GM19351 (cell line): ENCODE data around the gene DUSP15.

Source experiments
- ATAC-seq: cut with Tn5 transposase; IDR thresholded peaks from one replicate; pipeline ENCODE4 v1.9.1; 2021; ENCODE audit warnings: mild to moderate bottlenecking, moderate library complexity; ENCODE audit not compliant: unreplicated experiment

DUSP15 gene

GRCh38 chr20:31860390-31861134 lies 9.8 kb downstream of the DUSP15 start:
- ATAC-seq, result no peak

DNA sequence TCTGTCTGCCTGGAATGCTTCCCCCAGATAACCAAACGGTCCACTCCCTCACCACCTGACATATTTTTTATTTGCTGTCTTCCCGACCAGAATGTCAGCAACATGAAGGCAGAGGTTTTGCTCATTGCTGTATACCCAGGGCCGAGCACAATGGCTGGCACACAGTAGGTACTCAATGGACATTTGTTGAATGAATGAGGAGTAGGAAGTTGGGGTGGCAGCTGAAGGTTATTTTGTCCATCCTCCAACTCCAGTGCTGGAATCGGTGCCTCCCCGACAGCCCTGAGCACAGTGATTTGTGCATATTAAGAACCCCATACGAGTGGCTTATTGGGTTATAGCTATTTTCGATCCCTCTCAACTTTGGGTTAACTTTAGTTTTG lies 10.3 kb downstream of the DUSP15 start:
- no peak for ATAC-seq

GRCh38 chr20:31859266-31859997 lies 10.9 kb downstream of the DUSP15 start:
- no peak for ATAC-seq

GRCh38 chr20:31858760-31859083 lies 11.6 kb downstream of the DUSP15 start:
- no peak for ATAC-seq

DNA sequence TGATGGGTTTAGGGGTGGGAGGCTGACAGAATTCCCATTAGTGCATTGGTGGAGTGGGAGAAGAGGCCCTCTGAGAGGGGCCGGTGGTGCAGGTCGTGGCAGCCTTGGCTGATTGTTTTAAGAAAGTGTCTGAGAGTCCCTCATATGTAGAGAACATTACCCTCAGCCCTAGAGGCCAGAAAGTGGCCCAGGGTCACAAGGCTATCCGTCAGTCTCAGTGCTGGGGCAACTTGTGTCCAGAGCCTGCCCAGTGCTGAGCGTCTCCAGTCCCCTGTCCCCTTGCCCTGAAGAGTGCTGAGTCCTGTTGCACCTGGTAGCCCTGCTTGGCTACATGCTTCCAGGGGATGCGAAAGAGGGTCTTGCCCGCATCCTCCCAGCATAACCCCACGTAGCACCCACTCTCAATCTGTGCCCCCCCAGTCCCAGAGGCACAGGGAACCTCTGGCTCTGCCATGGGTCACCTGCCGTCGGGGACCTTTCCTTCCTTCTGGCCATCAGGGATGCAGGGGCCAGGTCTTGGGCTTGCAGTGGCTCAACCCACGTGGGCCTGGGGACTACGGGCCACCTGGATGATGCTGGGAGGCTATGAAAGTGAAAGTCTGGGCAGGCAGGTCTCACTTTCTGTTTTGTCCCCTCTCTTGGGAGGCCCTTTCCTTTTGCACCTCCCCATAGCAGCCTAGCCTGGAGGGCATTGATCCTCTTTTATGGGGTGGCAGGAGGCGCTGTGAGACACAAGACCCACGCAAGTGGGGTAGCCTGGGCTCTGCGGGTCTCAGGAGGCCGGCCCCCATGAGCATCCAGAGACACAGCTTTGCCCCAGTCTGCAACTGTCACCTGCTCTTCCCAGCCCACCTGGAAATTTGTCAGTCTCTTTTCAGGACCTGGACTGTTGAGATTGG lies 12.2 kb downstream of the DUSP15 start:
- peak; percentile 69 for ATAC-seq

- no peak for ATAC-seq
Observed at GRCh38 chr20:31856516-31856915, 13.8 kb downstream of the DUSP15 start.

DNA sequence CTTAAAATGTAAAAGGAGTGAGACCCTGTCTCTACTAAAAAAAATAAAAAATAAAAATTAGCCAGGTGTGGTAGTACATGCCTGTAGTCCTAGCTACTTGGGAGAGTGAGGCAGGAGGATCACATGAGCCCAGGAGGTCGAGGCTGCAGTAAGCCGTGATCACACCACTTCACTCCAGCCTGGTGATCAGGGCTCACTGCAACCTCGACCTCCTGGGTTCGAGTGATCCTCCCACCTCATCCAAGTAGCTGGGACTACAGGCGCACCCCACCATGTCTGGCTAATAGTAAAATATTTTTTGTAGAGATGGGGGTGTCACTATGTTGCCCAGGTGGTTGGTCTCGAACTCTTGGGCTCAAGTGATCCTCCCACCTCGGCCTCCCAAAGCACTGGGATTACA lies 16.8 kb downstream of the DUSP15 start:
- ATAC-seq, result no peak

- no peak for ATAC-seq
Observed at GRCh38 chr20:31851240-31851955, 18.9 kb downstream of the DUSP15 start.

DNA sequence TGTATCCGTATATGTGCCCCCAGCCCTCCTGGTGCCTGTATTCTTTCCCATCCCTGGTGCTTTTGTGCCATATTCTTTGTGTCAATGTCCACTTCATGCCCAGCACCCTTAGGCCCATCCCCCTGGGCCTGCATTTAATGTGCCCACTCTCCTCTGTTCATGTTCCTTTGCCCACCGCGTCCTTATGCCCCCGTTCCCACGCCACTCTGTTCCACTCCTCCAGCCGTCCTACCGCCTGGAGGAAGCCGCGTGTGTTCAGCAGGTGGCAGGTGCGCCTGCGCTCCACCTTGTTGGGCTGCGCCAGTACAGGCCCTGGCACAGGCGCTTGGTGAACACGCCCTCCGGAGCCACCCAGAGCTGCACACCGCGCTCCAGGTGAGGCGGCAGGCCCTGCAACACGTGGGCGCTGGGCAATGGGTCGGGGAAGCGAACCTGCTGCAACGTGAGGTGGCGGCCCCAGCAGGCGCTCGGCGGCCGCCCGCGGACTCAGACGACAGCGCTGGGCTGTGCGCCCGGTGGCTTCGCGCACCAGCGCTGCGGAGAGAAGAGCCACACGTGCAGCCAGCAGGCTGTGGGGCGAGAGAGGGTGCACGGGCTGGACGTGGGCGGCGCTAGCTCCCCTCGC lies 20.9 kb downstream of the DUSP15 start:
- ATAC-seq, result no peak

- ATAC-seq, result no peak
Observed at GRCh38 chr20:31848088-31848999, 22.0 kb downstream of the DUSP15 start.

DNA sequence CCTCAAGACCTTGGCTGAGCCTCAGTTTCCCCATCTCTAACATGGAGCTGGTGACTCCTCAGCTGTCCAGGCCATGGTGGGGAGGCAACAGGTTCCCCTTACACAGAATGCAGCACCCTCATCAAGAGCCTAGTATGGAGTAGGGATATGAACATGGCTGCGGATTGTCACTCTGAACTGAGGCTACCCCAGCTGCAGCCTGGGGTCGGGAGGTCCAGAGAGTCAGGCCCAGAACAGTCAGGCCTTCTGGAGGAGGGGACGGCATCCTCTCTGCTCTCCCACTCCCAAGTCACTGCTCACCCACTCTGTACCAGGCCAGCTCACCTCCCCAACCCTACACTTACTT lies 23.6 kb downstream of the DUSP15 start:
- ATAC-seq, result no peak

- ATAC-seq, result no peak
Observed at GRCh38 chr20:31845300-31845863, 24.9 kb downstream of the DUSP15 start, which contains the start of gene FOXS1. FOXS1 (minus strand) TSS chr20:31845604; CDS start chr20:31845542, 62 bp downstream.

GRCh38 chr20:31844737-31845299 lies 25.5 kb downstream of the DUSP15 start:
- ATAC-seq, result no peak

GRCh38 chr20:31843881-31844280 lies 26.4 kb downstream of the DUSP15 start:
- ATAC-seq, result no peak

GRCh38 chr20:31843288-31843687 lies 27.0 kb downstream of the DUSP15 start:
- no peak for ATAC-seq

- ATAC-seq, result no peak
Observed at GRCh38 chr20:31842471-31843157, 27.7 kb downstream of the DUSP15 start.

- no peak for ATAC-seq
Observed at GRCh38 chr20:31841928-31842327, 28.4 kb downstream of the DUSP15 start.
